Tongue (tissue), 2 donors: Measurements from ENCODE around the gene STEAP2. TPM values are rescaled to one million over a fixed set of nuclear protein-coding genes. Genes with fewer than 3 reads are reported as not detected.
A peak's percentile ranks its signal among the peaks of the same experiment; 100 is the strongest.
"Not testable (repeated sequence)": the region's sequence is repeated elsewhere in the genome, so short reads cannot be mapped to it uniquely, and the experiment has no call there.

ENCODE experiments used
- DNase-seq: peaks from one replicate; pipeline ENCODE4 v3.0.0-alpha.2; 2015
- total RNA-seq: library from RNA; depleted of rRNA; stranded (reverse); fragments of >200 nt; gene quantifications from one replicate; pipeline ENCODE4 v1.2.3, GENCODE V29; 2014

STEAP2 gene
- 15.5 TPM for total RNA-seq

- peak; percentile 96 for DNase-seq
These were observed at the start of gene STEAP2 for GRCh38 chr7:90211391-90212148. TSS of gene STEAP2 (plus strand) at chr7:90211740. CDS start at chr7:90225083, 13,343 bp downstream.

GRCh38 chr7:90163534-90163933 is 48.0 kb upstream of the STEAP2 start:
- DNase-seq = no peak

- DNase-seq = no peak
These were observed 45.8 kb upstream of the STEAP2 start for GRCh38 chr7:90165724-90166123.

DNA sequence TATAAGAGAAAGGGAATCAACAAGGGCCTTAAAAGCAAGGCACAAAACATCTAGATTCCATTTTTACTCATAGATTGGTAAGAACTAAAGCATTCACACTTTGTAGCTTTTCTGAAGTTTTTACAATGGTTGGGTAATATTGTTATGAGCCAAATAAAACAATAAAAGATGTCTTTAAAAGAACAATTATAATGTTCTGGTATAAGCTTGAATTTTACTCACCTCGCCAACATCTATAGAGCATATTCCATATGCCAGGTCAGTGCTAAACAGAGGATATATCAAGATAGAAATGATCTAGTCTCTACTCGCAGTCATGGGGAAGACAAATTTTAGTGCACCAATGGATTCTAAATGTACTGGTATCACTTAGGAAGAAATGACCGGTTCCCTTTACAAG is 45.4 kb upstream of the STEAP2 start:
- DNase-seq = no peak

- DNase-seq = no peak
These were observed 44.2 kb upstream of the STEAP2 start for GRCh38 chr7:90167361-90167760.

DNA sequence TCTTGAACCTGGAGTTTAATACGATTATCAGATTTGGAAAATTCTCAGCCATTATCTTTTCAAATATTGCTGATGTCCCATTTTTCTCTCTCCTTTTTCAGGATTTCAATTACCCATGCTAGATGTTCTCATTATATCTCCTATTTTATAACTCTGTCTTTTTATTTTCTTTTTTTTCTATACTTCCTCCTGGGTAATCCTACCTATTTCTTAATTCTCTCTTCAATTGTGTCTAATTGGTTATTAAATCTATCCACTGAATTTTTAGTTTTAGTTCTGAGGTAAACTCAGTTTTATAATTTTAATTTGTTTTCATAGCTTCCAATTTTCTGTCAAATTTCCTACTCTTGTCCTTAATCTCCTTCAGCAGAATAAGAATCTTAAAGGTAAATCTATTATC is 41.6 kb upstream of the STEAP2 start:
- DNase-seq = no peak

GRCh38 chr7:90172121-90172520 is 39.4 kb upstream of the STEAP2 start:
- DNase-seq = no peak

DNA sequence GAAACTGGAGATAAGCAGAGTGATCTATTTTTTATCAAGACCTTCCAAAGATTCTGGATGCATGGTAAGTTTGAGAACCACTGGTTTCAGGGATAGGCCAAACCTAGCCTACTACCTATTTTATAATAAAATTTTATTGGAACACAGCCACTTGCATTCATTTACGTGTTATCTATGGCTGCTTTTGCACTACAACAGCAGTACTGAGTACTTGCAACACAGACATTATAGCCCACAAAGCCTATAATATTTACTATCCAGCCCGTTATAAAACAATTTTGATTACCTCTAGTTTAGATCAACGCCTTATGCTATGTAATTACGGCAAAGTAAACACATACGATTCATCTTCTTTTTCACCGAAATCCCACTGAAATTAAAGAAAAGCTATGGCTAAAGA is 38.9 kb upstream of the STEAP2 start:
- no peak for DNase-seq

- DNase-seq = no peak
These were observed 38.3 kb upstream of the STEAP2 start for GRCh38 chr7:90173127-90173844.

- no peak for DNase-seq
These were observed 35.9 kb upstream of the STEAP2 start for GRCh38 chr7:90175667-90176066.

- DNase-seq = no peak
These were observed 35.3 kb upstream of the STEAP2 start for GRCh38 chr7:90176195-90176594.

- DNase-seq = no peak
These were observed 33.4 kb upstream of the STEAP2 start for GRCh38 chr7:90178166-90178565.

DNA sequence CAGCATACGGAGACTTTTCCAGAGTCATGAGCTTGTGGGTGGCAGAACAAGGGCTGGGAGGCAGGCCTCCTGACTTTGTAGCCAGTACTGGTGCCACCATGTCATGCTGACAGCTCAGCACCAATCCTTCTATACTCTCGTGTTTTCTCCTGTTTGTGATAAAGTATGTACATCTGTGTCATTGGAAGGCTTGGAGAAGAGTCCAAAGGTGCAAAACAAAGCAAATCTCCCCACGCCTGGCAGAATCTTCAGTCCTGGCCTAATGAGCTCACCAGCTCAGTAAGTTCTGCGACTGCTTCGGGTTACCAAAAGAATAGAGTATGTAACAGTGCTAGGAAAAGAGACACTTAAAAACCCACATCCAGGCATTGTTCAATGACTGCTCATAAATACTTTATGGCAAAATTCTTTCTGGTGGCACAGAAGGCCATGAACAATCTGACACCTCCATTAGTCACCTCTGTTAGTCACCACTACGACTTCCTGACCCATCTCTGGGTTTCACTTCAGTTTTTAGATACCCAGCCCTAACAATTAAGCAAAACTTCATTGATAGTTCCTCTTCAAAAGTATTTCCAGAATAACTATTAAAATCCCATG is 32.8 kb upstream of the STEAP2 start:
- DNase-seq = no peak

DNA sequence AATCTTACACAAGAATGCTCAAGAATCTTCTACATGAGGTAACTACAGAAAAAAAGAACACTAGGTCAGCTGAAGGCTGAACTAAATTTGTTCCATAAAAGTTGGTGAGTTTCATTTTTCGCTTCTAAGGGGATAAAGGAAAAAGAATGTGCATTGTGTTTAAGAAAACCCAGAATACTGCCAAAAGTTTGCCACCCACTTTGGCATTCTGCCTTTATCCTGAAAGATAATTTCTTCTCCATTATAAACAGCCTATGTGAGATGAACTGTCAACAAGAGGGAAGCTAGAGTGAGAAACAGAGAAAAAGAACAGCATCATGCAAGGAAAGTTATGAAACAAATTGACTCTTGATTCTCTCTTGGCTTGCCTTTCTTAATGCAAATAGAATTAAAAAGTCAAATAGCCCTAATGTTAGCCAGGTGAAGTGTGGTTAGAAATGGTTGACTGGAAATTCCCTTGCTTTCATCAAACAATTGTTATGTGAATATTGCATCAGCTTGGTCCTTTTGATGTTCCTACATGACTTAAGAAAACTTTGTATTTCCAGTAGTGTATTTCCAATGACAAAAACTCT is 31.4 kb upstream of the STEAP2 start:
- no peak for DNase-seq

DNA sequence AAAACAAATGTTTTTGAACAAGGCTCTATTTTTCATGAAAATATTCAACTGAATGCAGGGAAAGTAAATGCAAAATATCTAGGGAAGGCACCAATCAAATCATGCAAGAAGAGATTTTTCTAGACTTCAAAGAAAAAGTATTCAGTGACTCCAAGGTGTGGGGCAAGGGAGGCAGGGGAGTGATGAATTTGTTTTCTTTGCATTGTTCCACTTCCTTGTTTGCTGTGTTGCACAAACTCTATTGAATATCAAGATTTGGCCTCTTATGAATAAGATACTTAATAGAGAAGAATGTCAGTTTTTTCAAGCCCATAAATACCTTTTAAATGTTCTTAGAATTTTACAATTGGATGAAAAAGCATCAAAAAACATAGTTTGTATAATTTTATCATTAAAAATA is 30.9 kb upstream of the STEAP2 start:
- DNase-seq = no peak

GRCh38 chr7:90181485-90181884 is 30.1 kb upstream of the STEAP2 start:
- no peak for DNase-seq

DNA sequence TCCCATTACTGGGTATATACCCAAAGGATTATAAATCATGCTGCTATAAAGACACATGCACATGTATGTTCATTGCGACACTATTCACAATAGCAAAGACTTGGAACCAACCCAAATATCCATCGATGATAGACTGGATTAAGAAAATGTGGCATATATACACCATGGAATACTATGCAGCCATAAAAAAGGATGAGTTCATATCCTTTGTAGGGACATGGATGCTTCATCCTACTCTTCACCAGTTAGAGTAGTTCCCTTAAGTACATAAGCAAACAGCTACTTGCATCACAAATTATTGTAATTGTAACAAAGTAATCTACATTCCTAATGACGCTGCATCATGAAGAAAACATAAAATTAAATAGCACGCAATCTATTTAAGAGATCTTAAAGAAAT is 25.2 kb upstream of the STEAP2 start:
- not testable (repeated sequence) for DNase-seq

- no peak for DNase-seq
These were observed 24.0 kb upstream of the STEAP2 start for GRCh38 chr7:90187507-90188050.

DNA sequence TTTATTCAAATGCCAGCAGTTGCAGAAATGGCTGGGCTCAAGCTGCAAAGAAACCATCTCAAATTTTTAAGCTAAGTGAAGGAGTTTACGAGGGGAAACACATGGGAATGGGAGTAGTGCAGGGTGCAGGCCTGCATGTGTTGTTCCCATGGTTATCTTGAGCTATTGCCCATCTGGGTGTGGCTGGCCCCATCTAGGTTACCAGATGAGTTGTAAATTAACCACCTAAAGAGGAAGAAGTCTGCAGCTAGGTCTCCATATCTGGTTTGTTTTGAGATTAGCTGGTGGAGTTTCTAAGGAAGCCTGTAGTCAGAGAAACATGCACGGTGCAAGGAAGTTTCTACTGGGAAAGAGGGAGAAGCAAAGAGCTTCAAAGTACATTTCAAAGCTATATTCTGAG is 23.3 kb upstream of the STEAP2 start:
- DNase-seq = no peak

DNA sequence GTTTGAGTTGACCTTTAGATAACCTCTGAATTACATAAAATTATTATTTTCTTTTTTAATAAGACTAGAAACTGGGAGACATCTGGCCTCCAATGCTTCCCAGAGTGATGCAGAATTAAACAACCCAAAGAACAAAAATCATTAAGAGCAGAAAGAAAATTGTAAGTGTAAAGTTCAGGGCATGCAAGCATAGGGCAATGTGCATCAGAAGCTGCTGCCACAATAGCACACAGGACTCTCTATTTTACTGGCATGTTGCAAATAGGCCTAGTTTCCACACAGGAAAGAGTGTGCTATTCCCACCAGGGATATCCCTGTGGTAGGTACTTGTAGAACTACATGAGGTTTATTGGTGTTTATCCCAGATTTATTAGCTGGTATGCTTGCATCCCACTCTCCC is 20.5 kb upstream of the STEAP2 start:
- no peak for DNase-seq

GRCh38 chr7:90191648-90192047 is 19.9 kb upstream of the STEAP2 start:
- DNase-seq = no peak

- DNase-seq = no peak
These were observed 18.4 kb upstream of the STEAP2 start for GRCh38 chr7:90192876-90193750.
